ENCODE data around the gene TMEM63C. TPM values are rescaled to one million over a fixed set of nuclear protein-coding genes. Genes with fewer than 3 reads are reported as not detected.

The TMEM63C gene
- polyA plus RNA-seq, 1 donor from 2014 or later, result 11.1 TPM

- TF ChIP-seq POLR2AphosphoS5 (IDR thresholded peaks at IDR 0.05), result no peak
- no peak for TF ChIP-seq SMC3 (conservative IDR thresholded peaks at IDR 0.05; ENCODE audit: poor library complexity)
- TF ChIP-seq EZH2 (IDR thresholded peaks at IDR 0.05; ENCODE audit: borderline replicate concordance, insufficient read depth, low read length, poor library complexity, severe bottlenecking), result no peak
- TF ChIP-seq MXI1 (conservative IDR thresholded peaks at IDR 0.05; ENCODE audit: poor library complexity, severe bottlenecking), result no peak
- TF ChIP-seq EP300 (conservative IDR thresholded peaks at IDR 0.05; ENCODE audit: poor library complexity, severe bottlenecking), result no peak
- TF ChIP-seq RAD21 (conservative IDR thresholded peaks at IDR 0.05), result no peak
- no peak for TF ChIP-seq CTCF (IDR thresholded peaks at IDR 0.05; ENCODE audit: poor library complexity, severe bottlenecking)
- no peak for TF ChIP-seq REST (IDR thresholded peaks at IDR 0.05; ENCODE audit: borderline replicate concordance)
- no peak for TF ChIP-seq TAF1 (IDR thresholded peaks at IDR 0.05; ENCODE audit: low read depth)
- Histone ChIP-seq H3K27ac (ENCODE audit: low read length) (no peak overlapping the region), H2AFZ (ENCODE audit: low read depth, low read length) (no peak overlapping the region), H3K79me2 (replicated peaks; ENCODE audit: insufficient read depth, low read length) (no peaks in the 10 kb centered on the region), H3K27me3 (ENCODE audit: insufficient read depth, low read depth, low read length) (no peaks in the 10 kb centered on the region), H3K9me2 (ENCODE audit: insufficient read depth, low read length) (no peaks in the 10 kb centered on the region), H3F3A (ENCODE audit: insufficient read depth, low read length, poor library complexity, severe bottlenecking) (no peaks in the 10 kb centered on the region), H3K36me3 (ENCODE audit: insufficient read depth, low read length) (peaks cover 5% of the 10 kb centered on the region), H3K9ac (ENCODE audit: low read length) (no peak overlapping the region), H3K4me3 (ENCODE audit: low read length) (no peak overlapping the region), H4K20me1 (ENCODE audit: insufficient read depth) (no peaks in the 10 kb centered on the region), H3K4me2 (ENCODE audit: low read length) (no peak overlapping the region), H3K9me3 (ENCODE audit: low read length) (no peaks in the 10 kb centered on the region)
Measured at GRCh38 chr14:77245820-77246219, 64.2 kb downstream of the TMEM63C start.

GRCh38 chr14:77246784-77247183 lies 65.2 kb downstream of the TMEM63C start:
- Histone ChIP-seq H3K9me2 (ENCODE audit: insufficient read depth, low read length) (no peaks in the 10 kb centered on the region), H3K4me2 (ENCODE audit: low read length) (no peak overlapping the region), H3K27ac (ENCODE audit: low read length) (no peak overlapping the region), H2AFZ (ENCODE audit: low read depth, low read length) (no peak overlapping the region), H3K4me3 (ENCODE audit: low read length) (no peak overlapping the region), H4K20me1 (ENCODE audit: insufficient read depth) (no peaks in the 10 kb centered on the region), H3F3A (ENCODE audit: insufficient read depth, low read length, poor library complexity, severe bottlenecking) (no peaks in the 10 kb centered on the region), H3K9me3 (ENCODE audit: low read length) (no peaks in the 10 kb centered on the region), H3K36me3 (ENCODE audit: insufficient read depth, low read length) (peaks cover 5% of the 10 kb centered on the region), H3K27me3 (ENCODE audit: insufficient read depth, low read depth, low read length) (no peaks in the 10 kb centered on the region), H3K9ac (ENCODE audit: low read length) (no peak overlapping the region), H3K79me2 (replicated peaks; ENCODE audit: insufficient read depth, low read length) (no peaks in the 10 kb centered on the region)
- no peak for TF ChIP-seq RAD21 (conservative IDR thresholded peaks at IDR 0.05)
- TF ChIP-seq CTCF (IDR thresholded peaks at IDR 0.05; ENCODE audit: poor library complexity, severe bottlenecking), result no peak
- TF ChIP-seq TAF1 (IDR thresholded peaks at IDR 0.05; ENCODE audit: low read depth), result no peak
- TF ChIP-seq EP300 (conservative IDR thresholded peaks at IDR 0.05; ENCODE audit: poor library complexity, severe bottlenecking), result no peak
- no peak for TF ChIP-seq SMC3 (conservative IDR thresholded peaks at IDR 0.05; ENCODE audit: poor library complexity)
- TF ChIP-seq REST (IDR thresholded peaks at IDR 0.05; ENCODE audit: borderline replicate concordance), result no peak
- no peak for TF ChIP-seq EZH2 (IDR thresholded peaks at IDR 0.05; ENCODE audit: borderline replicate concordance, insufficient read depth, low read length, poor library complexity, severe bottlenecking)
- no peak for TF ChIP-seq POLR2AphosphoS5 (IDR thresholded peaks at IDR 0.05)
- TF ChIP-seq MXI1 (conservative IDR thresholded peaks at IDR 0.05; ENCODE audit: poor library complexity, severe bottlenecking), result no peak

Data from neural cell (in vitro differentiated cells).